HCT116 (cell line): Measurements from ENCODE around the gene RGL4.

Experiments
- CEBPB ChIP-seq: IDR thresholded peaks from 2 replicates; pipeline ENCODE4 v1.6.1; 2012; ENCODE audit warnings: low read depth
- EZH2 ChIP-seq: fragments of 200-600 bp; sonication (generic); IDR thresholded peaks from 2 replicates; pipeline ENCODE4 v1.6.1; 2017; ENCODE audit warnings: antibody characterized with exemption, mixed run types
- EZH2phosphoT487 ChIP-seq: fragments of 200-600 bp; IDR thresholded peaks from 2 replicates; pipeline ENCODE4 v1.6.1; 2018; ENCODE audit warnings: antibody characterized with exemption, borderline replicate concordance
- JUND ChIP-seq: IDR thresholded peaks from 2 replicates; pipeline ENCODE4 v1.6.1; 2012
- POLR2A ChIP-seq: IDR thresholded peaks from 2 replicates; pipeline ENCODE4 v1.7.0; 2011; ENCODE audit warnings: borderline replicate concordance; ENCODE audit not compliant: insufficient read depth, insufficient read length; ENCODE audit errors: extremely low read depth
- POLR2AphosphoS5 ChIP-seq: IDR thresholded peaks from 2 replicates; pipeline ENCODE4 v1.6.1; 2011; ENCODE audit warnings: mild to moderate bottlenecking, low read depth, low read length, moderate library complexity
- RAD21 ChIP-seq: IDR thresholded peaks from 2 replicates; pipeline ENCODE4 v1.6.1; 2012; ENCODE audit warnings: low read depth, mild to moderate bottlenecking
- SRF ChIP-seq: IDR thresholded peaks from 2 replicates; pipeline ENCODE4 v1.6.1; 2012; ENCODE audit warnings: low read depth
- TCF7L2 ChIP-seq: IDR thresholded peaks from 2 replicates; pipeline ENCODE4 v1.7.0; 2011; ENCODE audit warnings: borderline replicate concordance, inconsistent platforms; ENCODE audit not compliant: insufficient read depth, insufficient read length; ENCODE audit errors: extremely low read depth
- ZFX ChIP-seq: fragments of 450-650 bp; IDR thresholded peaks from 2 replicates; pipeline ENCODE4 v1.6.1; 2017
- ZNF274 ChIP-seq: fragments of 200-500 bp; sonication (Bioruptor generic); IDR thresholded peaks from 2 replicates; pipeline ENCODE4 v1.6.1; 2014; ENCODE audit warnings: mild to moderate bottlenecking, low read depth, low read length, inconsistent platforms
- TF ChIP-seq, protein P1 (sequence below), 3 experiments: fragments of 200-600 bp in 1 of 3; sonication (generic) in 1 of 3; IDR thresholded peaks in 2 of 3; conservative IDR thresholded peaks in 1 of 3; 2 replicates each; pipeline ENCODE4 v1.5.1; 2012 to 2017; ENCODE audit warnings: low read depth in 2 of 3, low read length in 2 of 3, antibody characterized with exemption in 1 of 3, borderline replicate concordance in 1 of 3, control low read depth in 1 of 3, mild to moderate bottlenecking in 1 of 3, mixed read lengths in 1 of 3, mixed run types in 1 of 3, moderate library complexity in 1 of 3; ENCODE audit not compliant: insufficient read depth in 1 of 3
- TF ChIP-seq, protein P2 (sequence below): IDR thresholded peaks from 2 replicates; pipeline ENCODE4 v1.6.1; 2012; ENCODE audit warnings: low read depth
- TF ChIP-seq, protein P3 (sequence below): IDR thresholded peaks from 2 replicates; pipeline ENCODE4 v1.6.1; 2011; ENCODE audit warnings: mild to moderate bottlenecking, low read length, moderate library complexity; ENCODE audit not compliant: insufficient replicate concordance; ENCODE audit errors: extremely low read depth

DNA sequence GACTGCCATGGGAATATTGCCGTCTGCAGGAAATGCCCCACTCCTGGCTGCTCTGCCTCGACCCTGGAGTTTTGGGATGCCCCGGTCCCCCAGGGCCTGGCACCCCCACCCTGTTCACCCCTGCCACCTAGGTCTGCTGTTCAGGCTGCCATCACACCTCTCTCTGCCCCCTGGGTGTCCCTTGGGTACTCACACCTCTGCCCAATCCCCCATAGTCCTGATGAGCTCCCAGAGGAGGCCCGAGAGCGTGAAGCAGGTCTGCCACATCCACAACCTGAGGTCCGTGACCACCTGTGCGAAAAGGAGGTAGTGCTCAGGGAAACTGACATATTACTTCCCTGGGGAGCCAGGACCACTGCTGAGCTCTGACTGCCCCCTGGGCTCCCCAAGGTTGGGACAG is 38.5 kb upstream of the RGL4 start:
- TF ChIP-seq EZH2phosphoT487 (no peak), ZNF274 (no peak), POLR2AphosphoS5 (no peak), EZH2 (no peak), POLR2A (no peak), RAD21 (no peak), SRF (no peak), JUND (no peak), TCF7L2 (no peak), CEBPB (no peak), ZFX (no peak)
- TF ChIP-seq, protein P1, sequence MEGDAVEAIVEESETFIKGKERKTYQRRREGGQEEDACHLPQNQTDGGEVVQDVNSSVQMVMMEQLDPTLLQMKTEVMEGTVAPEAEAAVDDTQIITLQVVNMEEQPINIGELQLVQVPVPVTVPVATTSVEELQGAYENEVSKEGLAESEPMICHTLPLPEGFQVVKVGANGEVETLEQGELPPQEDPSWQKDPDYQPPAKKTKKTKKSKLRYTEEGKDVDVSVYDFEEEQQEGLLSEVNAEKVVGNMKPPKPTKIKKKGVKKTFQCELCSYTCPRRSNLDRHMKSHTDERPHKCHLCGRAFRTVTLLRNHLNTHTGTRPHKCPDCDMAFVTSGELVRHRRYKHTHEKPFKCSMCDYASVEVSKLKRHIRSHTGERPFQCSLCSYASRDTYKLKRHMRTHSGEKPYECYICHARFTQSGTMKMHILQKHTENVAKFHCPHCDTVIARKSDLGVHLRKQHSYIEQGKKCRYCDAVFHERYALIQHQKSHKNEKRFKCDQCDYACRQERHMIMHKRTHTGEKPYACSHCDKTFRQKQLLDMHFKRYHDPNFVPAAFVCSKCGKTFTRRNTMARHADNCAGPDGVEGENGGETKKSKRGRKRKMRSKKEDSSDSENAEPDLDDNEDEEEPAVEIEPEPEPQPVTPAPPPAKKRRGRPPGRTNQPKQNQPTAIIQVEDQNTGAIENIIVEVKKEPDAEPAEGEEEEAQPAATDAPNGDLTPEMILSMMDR (IDR thresholded peaks at IDR 0.05 in 2 of 3, conservative IDR thresholded peaks at IDR 0.05 in 1 of 3; ENCODE audit: borderline replicate concordance in 1 of 3, insufficient read depth in 1 of 3, low read depth in 2 of 3, low read length in 2 of 3), result no peak
- TF ChIP-seq, protein P2, sequence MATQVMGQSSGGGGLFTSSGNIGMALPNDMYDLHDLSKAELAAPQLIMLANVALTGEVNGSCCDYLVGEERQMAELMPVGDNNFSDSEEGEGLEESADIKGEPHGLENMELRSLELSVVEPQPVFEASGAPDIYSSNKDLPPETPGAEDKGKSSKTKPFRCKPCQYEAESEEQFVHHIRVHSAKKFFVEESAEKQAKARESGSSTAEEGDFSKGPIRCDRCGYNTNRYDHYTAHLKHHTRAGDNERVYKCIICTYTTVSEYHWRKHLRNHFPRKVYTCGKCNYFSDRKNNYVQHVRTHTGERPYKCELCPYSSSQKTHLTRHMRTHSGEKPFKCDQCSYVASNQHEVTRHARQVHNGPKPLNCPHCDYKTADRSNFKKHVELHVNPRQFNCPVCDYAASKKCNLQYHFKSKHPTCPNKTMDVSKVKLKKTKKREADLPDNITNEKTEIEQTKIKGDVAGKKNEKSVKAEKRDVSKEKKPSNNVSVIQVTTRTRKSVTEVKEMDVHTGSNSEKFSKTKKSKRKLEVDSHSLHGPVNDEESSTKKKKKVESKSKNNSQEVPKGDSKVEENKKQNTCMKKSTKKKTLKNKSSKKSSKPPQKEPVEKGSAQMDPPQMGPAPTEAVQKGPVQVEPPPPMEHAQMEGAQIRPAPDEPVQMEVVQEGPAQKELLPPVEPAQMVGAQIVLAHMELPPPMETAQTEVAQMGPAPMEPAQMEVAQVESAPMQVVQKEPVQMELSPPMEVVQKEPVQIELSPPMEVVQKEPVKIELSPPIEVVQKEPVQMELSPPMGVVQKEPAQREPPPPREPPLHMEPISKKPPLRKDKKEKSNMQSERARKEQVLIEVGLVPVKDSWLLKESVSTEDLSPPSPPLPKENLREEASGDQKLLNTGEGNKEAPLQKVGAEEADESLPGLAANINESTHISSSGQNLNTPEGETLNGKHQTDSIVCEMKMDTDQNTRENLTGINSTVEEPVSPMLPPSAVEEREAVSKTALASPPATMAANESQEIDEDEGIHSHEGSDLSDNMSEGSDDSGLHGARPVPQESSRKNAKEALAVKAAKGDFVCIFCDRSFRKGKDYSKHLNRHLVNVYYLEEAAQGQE, result no peak
- TF ChIP-seq, protein P3, sequence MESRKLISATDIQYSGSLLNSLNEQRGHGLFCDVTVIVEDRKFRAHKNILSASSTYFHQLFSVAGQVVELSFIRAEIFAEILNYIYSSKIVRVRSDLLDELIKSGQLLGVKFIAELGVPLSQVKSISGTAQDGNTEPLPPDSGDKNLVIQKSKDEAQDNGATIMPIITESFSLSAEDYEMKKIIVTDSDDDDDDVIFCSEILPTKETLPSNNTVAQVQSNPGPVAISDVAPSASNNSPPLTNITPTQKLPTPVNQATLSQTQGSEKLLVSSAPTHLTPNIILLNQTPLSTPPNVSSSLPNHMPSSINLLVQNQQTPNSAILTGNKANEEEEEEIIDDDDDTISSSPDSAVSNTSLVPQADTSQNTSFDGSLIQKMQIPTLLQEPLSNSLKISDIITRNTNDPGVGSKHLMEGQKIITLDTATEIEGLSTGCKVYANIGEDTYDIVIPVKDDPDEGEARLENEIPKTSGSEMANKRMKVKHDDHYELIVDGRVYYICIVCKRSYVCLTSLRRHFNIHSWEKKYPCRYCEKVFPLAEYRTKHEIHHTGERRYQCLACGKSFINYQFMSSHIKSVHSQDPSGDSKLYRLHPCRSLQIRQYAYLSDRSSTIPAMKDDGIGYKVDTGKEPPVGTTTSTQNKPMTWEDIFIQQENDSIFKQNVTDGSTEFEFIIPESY, result no peak
